Fibroblast of pulmonary artery (primary cell): ENCODE data around the gene DBN1.
A peak's percentile ranks its signal among the peaks of the same experiment; 100 is the strongest.

Experiments
- DNase-seq: peaks from one replicate; pipeline ENCODE4 v3.0.0-alpha.2; 2010; ENCODE audit warnings: low read depth
- H3K4me3 ChIP-seq: replicated peaks from 2 replicates; pipeline ENCODE4 v1.5.1; 2011; ENCODE audit warnings: low read depth, mild to moderate bottlenecking, control low read depth, low read length, moderate library complexity
- TF ChIP-seq, protein P1 (sequence below): IDR thresholded peaks from 2 replicates; pipeline ENCODE4 v1.5.1; 2011; ENCODE audit warnings: mild to moderate bottlenecking, control low read depth, low read length, inconsistent platforms; ENCODE audit errors: missing control alignments

DBN1 gene

DNA sequence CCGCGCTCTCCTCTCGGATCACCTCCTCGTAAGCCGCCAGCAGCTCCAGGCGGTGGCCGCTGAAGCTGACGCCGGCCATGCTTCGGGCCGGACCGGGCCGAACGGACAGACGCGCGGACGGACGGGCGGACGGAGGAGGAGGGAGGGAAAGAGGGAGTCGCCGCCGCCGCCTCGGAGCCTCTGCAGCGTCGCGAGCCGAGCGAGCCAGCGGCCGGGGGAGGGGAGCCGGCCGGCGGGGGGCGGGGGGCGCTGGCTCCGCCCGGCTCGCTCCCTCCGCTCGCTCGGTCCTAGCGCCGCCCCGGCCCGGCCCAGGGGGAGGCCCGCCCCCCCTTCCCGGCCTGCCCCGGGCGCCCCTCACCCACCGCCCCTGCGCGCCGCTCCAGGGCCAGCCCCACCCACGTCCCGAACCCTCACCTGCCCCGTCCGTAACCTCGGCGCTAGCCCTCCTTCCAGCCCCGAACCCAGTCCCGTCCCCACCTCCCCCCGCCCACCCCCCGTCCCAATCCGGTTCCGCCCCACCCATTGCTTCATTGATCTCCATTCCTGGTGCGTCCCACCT is at the start of gene DBN1:
Gene DBN1, minus strand, starts transcription at position 192 of the 559 bp plus-strand sequence. Its CDS starts 113 bp downstream, at position 79.
- TF ChIP-seq, protein P1, sequence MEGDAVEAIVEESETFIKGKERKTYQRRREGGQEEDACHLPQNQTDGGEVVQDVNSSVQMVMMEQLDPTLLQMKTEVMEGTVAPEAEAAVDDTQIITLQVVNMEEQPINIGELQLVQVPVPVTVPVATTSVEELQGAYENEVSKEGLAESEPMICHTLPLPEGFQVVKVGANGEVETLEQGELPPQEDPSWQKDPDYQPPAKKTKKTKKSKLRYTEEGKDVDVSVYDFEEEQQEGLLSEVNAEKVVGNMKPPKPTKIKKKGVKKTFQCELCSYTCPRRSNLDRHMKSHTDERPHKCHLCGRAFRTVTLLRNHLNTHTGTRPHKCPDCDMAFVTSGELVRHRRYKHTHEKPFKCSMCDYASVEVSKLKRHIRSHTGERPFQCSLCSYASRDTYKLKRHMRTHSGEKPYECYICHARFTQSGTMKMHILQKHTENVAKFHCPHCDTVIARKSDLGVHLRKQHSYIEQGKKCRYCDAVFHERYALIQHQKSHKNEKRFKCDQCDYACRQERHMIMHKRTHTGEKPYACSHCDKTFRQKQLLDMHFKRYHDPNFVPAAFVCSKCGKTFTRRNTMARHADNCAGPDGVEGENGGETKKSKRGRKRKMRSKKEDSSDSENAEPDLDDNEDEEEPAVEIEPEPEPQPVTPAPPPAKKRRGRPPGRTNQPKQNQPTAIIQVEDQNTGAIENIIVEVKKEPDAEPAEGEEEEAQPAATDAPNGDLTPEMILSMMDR: no peak
- peak within 1 kb of the TSS; percentile 77 for H3K4me3 ChIP-seq
- DNase-seq: peak; percentile 52

DNA sequence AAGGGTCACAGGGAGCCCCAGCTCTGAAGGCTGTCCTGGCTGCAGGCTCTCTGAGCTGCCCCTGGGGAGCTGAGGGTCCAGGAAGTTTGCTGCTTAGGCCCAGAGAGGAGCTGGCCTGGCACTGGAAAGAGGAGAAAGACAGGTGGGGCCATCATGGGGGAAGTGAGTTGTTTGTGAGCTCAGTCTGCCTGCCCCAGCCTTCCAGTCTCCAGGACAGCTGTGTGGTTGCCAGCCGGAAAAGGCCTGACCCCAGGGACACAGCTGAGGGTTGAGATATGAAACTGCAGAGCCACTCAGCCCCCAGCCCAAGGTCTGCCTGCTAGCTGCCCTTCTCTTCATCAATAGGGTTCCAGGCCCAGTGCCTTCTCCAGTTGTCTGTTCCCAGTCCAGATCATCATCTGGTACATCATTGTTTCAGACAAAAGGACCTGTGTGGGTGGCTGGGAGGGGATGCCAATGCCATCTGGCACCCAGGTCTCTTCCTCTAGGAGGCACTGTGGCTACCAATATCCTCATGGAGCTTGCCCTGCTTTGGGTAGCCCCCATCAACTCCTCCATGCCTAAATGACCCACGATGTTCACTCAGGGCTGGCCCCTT is 47.6 kb upstream of the DBN1 start:
- DNase-seq: no peak
- TF ChIP-seq, protein P1: peak; percentile 8
- no peak overlapping the region for H3K4me3 ChIP-seq

DNA sequence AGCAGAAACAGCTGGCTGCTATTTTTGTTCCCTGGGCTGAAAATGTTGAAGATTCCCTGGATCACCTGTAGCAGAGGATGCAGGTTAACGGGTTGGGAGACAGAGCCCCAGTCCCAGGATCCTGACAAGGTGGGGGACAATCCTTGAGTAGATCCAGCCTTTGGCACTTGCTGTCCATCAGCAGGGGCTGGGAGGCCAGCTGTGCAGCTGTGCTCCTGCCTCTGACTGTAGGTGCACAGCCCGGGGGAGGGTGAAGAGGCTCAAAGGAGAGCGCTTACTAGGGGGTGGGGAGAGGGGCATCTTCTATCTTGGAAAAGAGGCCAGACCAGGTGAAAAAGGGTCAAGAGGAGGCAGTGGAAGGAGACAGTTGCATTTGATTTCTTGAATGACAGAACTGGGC is 46.8 kb upstream of the DBN1 start:
- H3K4me3 ChIP-seq: no peak overlapping the region
- DNase-seq: no peak
- TF ChIP-seq, protein P1: no peak

DNA sequence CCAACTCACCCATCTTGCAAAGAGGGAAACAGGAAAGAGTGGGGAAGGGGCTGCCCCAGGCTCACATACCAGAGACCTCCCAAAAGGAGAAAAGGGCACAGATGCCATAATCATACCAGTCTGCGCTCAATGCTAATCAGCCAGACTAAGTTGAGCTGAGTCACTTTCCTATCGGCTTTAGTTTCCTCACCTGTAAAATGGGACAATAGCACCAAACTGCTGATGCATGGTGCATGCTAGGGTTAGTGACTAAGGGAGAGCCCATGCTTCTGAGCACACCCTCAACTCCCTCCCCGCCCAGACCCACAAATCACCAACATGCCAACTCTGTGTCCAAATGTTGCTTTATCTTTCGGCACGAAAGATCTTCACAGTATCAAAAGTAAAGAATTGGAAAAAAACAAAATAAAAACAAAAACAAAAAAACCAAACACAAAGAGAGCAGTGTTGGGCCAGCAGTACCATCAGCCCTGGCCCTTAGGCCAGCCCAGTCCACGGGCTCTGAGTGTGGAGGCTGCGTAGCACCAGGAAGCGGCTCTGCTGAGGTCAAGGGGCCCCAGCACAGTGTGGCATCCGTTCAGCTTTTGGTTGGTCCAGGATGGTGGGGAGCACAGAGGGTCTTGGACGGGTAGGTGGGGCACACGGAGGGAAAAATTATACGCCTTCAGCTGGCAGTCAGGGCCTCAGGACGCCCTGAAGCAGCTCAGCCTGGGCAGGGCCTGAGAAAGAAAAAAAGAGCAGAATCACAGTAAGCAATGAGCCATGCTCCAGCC is 46.2 kb upstream of the DBN1 start:
- TF ChIP-seq, protein P1: no peak

GRCh38 chr5:177516601-177517568 is 43.5 kb upstream of the DBN1 start, which contains the start of gene DDX41:
DDX41 (minus strand) TSS chr5:177516961; CDS start chr5:177516945, 16 bp downstream.
- H3K4me3 ChIP-seq: peak within 1 kb of the TSS; percentile 97
- peak; percentile 99 for DNase-seq
- TF ChIP-seq, protein P1: no peak

More for the DNA sequence above, 46.2 kb upstream of the DBN1 start:
- DNase-seq: no peak
- H3K4me3 ChIP-seq: no peak overlapping the region

GRCh38 chr5:177515580-177515979 is 42.1 kb upstream of the DBN1 start:
- TF ChIP-seq, protein P1: no peak
- H3K4me3 ChIP-seq: peak overlapping the region; percentile 97
- no peak for DNase-seq
